ENCODE measurements around the gene PLEKHD1.

The PLEKHD1 gene

DNA sequence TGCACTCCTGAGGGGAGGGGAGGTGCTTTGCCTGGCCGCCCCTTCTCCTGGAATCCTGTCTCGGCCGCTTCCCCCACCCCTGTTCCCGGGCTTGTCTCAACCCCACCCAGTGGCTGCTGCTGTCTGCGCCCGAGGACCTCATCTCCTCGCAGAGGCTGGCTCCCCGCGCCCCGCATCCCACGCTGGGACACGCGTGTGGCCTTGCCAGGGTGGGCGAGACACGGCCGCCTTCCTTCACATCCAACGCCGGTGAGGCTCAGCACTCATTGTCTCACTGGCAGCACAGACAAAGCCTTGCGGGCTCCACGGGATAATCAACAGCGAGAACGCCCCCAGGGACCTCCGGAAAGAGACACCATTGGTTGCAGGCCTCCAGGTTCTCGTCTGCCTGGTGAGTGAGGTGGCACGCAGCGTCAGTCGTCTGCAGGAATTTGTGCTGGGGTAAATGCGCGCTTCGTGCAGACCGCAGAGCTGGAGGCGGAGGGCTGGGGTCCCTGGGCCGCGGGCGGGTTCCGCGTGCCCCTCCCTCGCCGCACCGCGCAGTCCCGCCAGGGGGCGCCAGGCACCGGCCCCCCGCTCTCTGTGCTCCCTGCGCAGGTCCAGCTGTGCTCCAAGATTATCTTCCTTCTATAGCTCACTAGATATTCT is 63.3 kb downstream of the PLEKHD1 start:
- DNase-seq (ENCODE audit: low read depth): no peak

- DNase-seq (ENCODE audit: low read depth): no peak
Observed at GRCh38 chr14:69548566-69548965, 64.0 kb downstream of the PLEKHD1 start.

DNA sequence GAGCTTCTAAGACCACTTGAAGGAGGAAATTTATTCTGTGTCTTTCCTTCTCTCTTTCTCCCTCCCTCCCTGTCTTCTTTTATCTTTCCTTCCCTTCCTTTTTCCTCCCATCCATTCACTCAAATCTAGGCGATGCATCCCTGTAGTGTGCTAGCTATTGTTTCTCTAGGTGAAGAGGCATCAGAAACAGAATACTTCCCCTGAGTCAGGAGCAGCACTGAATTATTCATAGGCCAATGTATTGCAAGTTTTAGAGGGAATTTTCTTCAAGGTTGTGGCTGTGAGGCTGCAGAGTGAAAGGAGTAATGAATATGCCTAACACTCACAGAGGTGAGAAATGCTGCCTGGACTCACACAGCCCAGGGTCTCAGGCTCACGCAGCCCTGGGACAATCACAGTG is 67.0 kb downstream of the PLEKHD1 start:
- no peak for DNase-seq (ENCODE audit: low read depth)

GRCh38 chr14:69553252-69553651 is 68.7 kb downstream of the PLEKHD1 start:
- DNase-seq (ENCODE audit: low read depth): no peak

DNA sequence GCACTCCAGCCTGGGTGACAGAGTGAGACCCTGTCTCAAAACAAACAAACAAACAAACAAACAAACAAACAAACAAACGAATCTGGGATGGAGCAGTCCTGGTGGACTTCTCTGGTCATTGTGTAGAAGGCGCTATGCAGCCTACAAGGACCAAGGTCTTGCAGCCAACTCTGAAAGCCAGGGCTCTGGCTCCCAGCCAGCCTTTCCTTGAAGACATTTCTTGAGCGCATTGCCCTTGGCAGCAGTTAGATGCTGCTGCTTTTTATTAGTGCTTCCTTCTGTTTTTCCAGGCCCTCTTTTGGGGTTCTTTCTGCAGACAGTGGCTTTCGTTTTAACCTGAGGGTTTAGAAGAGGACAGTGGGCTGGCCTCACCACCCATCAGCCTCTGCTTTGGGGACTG is 70.0 kb downstream of the PLEKHD1 start:
- no peak for DNase-seq (ENCODE audit: low read depth)

DNA sequence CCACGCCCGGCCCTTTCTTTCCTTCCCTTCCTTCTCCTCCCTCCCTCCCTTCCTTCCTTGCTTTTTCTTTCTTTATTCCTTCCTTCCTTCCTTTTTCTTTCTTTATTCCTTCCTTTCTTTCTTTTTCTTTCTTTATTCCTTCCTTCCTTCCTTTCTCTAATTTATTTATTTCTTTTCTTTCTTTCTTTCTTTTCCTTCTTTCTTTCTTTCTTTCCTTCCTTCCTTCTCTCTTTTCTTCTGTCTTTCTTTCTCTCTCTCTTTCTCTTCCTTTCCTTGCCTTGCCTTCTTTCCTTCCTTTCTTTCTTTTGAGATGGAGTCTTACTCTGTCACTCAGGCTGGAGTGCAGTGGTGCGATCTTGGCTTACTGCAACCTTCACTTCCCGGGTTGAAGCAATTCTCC is 74.2 kb downstream of the PLEKHD1 start:
- DNase-seq (ENCODE audit: low read depth): no peak

DNA sequence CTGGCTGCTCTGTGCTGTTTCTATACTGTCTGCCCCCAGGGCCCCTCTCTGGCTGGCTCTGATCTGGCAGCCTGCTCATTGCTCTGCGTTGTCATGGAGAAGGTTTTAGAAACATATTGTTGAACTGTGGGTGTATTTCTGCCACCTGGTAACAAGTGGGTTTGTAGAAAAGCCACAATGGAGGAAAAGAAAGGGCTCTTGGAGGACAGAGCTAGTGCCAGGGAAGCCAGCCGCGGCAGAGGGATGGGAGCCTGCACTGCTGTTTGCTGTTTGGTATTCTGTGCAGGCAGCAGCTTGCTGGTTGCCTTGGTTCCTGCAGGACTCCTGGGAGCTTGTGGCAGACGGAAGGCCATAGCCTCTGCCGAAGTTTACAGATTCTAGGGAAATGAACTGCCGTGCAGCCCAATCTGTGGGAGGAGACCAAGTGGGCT is 75.1 kb downstream of the PLEKHD1 start:
- no peak for DNase-seq (ENCODE audit: low read depth)

DNA sequence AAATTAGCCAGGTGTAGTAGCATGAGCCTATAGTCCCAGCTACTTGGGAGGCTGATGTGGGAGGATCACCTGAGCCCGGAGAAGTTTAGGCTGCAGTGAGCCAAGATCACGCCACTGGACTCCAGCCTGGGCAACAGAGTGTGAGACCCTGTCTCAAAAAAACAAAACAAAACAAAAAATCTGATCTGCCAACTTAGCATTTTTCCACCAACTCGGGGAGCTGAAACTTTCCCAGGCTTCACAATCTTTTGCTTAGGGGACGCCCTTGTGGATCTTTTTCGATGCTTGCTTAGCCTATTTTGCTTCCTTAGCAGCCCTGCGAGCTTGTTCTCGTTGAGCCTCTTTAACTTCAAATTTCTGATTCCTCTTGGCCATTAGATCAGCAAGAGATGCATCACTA is 76.3 kb downstream of the PLEKHD1 start:
- no peak for DNase-seq (ENCODE audit: low read depth)

DNA sequence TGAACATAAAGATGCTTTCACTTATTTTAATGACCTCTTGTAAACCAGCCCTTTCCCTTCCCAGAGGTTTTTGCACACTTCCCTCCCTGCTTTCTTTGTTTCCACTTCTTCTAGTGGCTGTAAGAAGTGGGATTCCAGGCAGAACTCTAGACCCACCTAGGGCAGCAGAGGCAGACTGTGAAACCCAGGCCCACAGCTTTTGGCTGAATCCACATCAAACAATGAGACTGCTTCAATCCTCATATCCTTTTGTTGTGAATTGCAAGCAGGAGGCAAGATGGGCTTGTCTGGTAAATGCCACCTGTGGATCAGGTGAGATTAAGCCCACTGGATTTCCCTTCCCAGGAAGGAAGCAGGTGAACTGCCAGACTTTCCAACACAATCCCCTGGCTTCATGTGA is 77.4 kb downstream of the PLEKHD1 start:
- no peak for DNase-seq (ENCODE audit: low read depth)

DNA sequence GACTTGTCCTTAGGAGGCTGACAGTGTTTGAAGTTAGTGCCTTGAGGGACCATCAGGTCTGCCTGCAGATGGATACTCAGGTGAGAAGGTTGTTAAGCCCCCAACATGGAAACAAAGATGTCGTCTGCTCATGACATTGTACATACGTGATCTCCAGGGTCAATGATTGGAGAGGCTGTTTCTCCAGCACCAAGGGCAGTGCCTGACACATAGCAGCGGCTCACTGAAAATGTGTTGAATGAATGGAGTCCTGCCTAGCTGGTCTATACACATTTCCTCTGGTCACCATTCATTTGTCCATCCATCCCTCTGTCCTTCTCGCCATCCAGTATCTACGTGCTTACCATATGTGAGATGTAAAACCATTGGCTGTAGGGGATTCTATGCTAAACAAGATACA is 83.0 kb downstream of the PLEKHD1 start:
- no peak for DNase-seq (ENCODE audit: low read depth)

DNA sequence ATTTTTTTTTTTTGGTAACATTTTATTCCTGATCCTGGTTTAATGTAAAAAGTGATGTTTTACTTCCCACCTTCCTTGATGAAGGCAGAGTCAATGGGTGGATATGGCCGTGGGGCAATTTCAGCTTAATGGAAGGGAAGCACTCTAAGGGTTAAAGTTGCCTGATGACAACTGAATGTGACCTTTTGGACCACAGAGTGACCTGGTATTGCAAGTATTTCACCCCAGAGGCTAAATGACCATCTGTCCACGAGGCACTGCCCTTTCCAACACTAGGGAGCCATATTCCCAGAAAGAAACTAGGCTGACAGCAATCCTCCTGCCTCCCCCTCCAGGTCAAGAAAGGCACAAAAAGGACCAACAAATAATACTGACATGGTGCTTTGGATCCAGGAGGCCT is 85.3 kb downstream of the PLEKHD1 start:
- no peak for DNase-seq (ENCODE audit: low read depth)

DNA sequence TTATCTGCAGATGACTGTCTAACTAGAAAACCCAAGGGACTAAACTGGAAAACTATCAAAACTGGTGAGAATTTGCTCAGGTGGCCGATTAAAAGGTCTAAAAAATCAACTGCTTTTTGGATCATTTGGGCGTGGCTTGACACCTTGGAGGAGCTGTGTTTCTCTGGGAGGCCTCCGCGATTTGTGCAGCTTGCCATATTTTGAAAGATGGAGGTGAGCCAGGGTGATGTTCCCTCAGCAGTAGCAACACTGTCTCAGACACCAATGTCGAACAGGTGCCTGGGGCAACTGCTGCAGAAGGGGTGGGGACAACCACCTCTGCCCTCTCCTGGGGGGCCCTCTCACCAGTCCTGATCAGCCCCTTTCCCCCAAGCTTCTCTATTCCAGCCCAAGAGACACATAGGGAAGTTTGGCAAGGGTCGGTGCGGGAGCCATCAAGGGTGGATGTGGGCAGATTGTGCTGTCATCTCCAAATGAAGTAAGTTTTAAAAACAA is 86.4 kb downstream of the PLEKHD1 start:
- no peak for DNase-seq (ENCODE audit: low read depth)

GRCh38 chr14:69571449-69572029 is 87.0 kb downstream of the PLEKHD1 start:
- no peak for DNase-seq (ENCODE audit: low read depth)

GRCh38 chr14:69572030-69572840 is 87.7 kb downstream of the PLEKHD1 start:
- no peak for DNase-seq (ENCODE audit: low read depth)

DNA sequence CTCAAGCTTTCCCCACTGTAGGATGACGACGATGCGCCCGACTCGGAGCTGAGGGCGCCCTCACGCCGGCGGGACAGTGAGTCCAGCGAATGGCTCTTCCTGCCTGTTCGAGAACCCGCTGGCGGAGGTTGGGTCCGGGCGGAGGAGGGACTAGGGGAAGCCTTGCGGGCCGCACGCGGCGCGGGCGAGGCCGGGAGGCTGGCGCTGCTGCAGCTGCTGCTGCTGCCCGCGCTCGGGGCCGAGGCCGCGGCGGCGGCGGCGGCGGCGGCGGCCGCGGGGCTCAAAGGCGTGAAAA is 88.3 kb downstream of the PLEKHD1 start:
- no peak for DNase-seq (ENCODE audit: low read depth)

DNA sequence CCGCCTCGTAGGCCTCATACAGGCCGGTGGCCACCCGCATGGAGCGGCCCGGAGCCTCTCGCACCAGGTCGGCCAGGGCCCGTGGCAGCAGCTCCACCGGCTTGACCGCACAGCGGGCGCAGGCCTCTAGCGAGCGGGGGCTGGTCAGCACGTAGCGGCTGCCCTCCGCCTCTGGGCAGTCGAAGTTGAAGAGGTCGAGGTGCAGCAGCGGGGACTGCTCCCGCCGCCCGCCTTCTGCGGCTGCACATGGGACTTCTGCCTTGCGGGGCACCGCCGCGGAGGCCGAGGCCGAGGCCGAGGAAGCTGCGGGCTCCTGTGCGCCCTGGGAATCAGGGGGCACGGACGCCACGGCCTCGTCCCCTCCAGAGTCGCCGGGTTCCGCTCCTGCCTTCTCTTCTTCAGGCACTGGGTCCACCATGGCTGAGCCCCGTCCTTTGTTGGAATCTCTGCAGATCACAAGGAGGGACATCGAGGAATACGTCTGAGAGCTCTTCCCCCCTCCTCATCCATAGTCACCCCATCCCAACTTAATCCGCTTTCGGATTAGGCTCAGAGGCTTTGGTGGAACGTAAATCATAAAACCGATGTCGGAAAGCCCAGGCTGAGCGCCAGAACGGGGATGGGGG is 88.8 kb downstream of the PLEKHD1 start:
- DNase-seq (ENCODE audit: low read depth): no peak

- DNase-seq (ENCODE audit: low read depth): no peak
Observed at GRCh38 chr14:69573831-69574262, 89.3 kb downstream of the PLEKHD1 start.

GRCh38 chr14:69574263-69574953 is 89.9 kb downstream of the PLEKHD1 start, which contains the start of gene CCDC177:
Gene CCDC177 (minus strand): TSS chr14:69574871. CDS start chr14:69573622, 1,249 bp downstream.
- peak; percentile 50 for DNase-seq (ENCODE audit: low read depth)

DNA sequence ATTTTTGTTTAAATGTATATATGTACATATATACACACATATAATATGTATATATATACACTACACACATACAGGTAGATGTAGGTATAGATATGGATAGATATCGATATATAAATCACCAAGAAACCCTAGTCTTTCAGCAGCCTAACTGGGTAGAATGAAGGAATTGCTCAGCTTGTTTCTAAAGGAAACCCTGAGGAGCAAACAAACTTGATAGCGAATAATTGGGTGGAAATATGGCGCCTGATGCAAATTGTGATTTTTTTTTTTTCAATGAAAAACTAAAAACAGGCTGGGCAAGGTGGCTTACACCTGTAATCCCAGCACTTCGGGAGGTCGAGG is 90.4 kb downstream of the PLEKHD1 start:
- no peak for DNase-seq (ENCODE audit: low read depth)

GRCh38 chr14:69579476-69579875 is 94.9 kb downstream of the PLEKHD1 start:
- no peak for DNase-seq (ENCODE audit: low read depth)

DNA sequence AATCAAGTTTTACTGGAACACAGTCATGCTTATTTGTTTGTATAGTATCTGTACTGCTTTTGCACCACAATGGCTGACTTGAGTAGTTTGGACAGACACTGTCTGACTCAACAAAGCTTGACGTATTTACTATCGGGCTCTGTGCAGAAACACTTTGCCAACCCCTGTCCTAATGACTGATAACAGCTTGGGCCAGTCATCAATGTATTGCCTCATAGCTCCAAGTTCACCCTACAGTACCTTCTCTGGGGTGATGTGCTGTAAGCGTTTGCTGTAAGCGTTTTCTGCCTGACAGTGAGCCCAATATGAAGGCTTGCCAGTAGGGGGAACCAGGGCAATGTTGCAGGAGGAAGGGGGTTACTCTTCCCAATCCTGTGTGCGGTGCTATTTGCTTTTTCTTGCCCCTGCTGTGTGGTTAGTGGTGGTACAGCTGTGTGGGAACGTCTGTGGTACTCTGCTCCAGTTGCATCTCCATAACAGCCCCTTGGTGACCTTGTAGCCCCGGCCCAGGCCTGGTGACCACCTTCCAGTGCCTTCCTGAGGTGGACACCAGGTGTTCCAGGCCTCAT is 95.6 kb downstream of the PLEKHD1 start:
- no peak for DNase-seq (ENCODE audit: low read depth)

Data from activated T-helper 1 cell treated with Interleukin-2 at 50 U/mL for 16 hours (primary cell).